ENCODE results near the gene CA7. TPM values are rescaled to one million over a fixed set of nuclear protein-coding genes. Genes with fewer than 3 reads are reported as not detected.

Gene CA7
- total and polyA plus RNA-seq, 4 donors: 12.8 TPM; not detected in 3

- no peak overlapping the region for H3K4me3 ChIP-seq (ENCODE audit: low read length in 2 of 2)
- ATAC-seq (ENCODE audit: low FRiP score) (no peak), DNase-seq (no peak)
- H3K27me3 ChIP-seq (ENCODE audit: control insufficient read depth in 1 of 2, insufficient read depth in 2 of 2, low read length in 1 of 2): no peaks in the 10 kb centered on the region
- H3K36me3 ChIP-seq (ENCODE audit: control insufficient read depth in 1 of 2, insufficient read depth in 2 of 2, low read length in 1 of 2): peaks cover 3 to 11% of the 10 kb centered on the region in 2 donors
- no peaks in the 10 kb centered on the region for H3K4me1 ChIP-seq (ENCODE audit: control insufficient read depth in 1 of 2, insufficient read depth in 2 of 2, low read length in 2 of 2)
- intact Hi-C loops (cut with DNase I): no loop called here
- H3K27ac ChIP-seq (ENCODE audit: low read depth in 1 of 2, low read length in 2 of 2): no peak overlapping the region
- no peaks in the 10 kb centered on the region for H3K9me3 ChIP-seq (ENCODE audit: control insufficient read depth, low read length)
- 88 to 93% methylated on average over 2 of the region's 2 CpGs for WGBS, 2 donors
These were observed 29.5 kb upstream of the CA7 start for GRCh38 chr16:66814734-66815133.

GRCh38 chr16:66824006-66824405 is 20.2 kb upstream of the CA7 start:
- ATAC-seq (ENCODE audit: low FRiP score) (no peak), DNase-seq (no peak)
- no peak overlapping the region for H3K27ac ChIP-seq (ENCODE audit: low read depth in 1 of 2, low read length in 2 of 2)
- intact Hi-C loops (cut with DNase I): loop anchor here in 1 of 2 donors (10.0 kb wide), 1 partner anchor 99 kb away; no protein-coding TSS in a partner anchor
- no peak overlapping the region for H3K4me3 ChIP-seq (ENCODE audit: low read length in 2 of 2)
- H3K4me1 ChIP-seq (ENCODE audit: control insufficient read depth in 1 of 2, insufficient read depth in 2 of 2, low read length in 2 of 2): no peaks in the 10 kb centered on the region
- peaks cover 0 to 8% of the 10 kb centered on the region in 2 donors for H3K36me3 ChIP-seq (ENCODE audit: control insufficient read depth in 1 of 2, insufficient read depth in 2 of 2, low read length in 1 of 2)
- 92 to 94% methylated on average over 4 of the region's 4 CpGs for WGBS, 2 donors
- H3K27me3 ChIP-seq (ENCODE audit: control insufficient read depth in 1 of 2, insufficient read depth in 2 of 2, low read length in 1 of 2): no peaks in the 10 kb centered on the region
- H3K9me3 ChIP-seq (ENCODE audit: control insufficient read depth, low read length): no peaks in the 10 kb centered on the region

- intact Hi-C loops (cut with DNase I): loop anchor here (2.0 kb wide), 1 partner anchor 36 kb away; no protein-coding TSS in a partner anchor
- Histone ChIP-seq H3K36me3 (ENCODE audit: control insufficient read depth in 1 of 2, insufficient read depth in 2 of 2, low read length in 1 of 2) (peaks cover 0 to 2% of the 10 kb centered on the region in 2 donors), H3K27ac (ENCODE audit: low read depth in 1 of 2, low read length in 2 of 2) (peak within 1 kb of the TSS; percentile 69 to 88), H3K9me3 (ENCODE audit: control insufficient read depth, low read length) (no peaks in the 10 kb centered on the region), H3K4me3 (ENCODE audit: low read length in 2 of 2) (peak within 1 kb of the TSS; percentile 43 to 89), H3K27me3 (ENCODE audit: control insufficient read depth in 1 of 2, insufficient read depth in 2 of 2, low read length in 1 of 2) (no peaks in the 10 kb centered on the region), H3K4me1 (ENCODE audit: control insufficient read depth in 1 of 2, insufficient read depth in 2 of 2, low read length in 2 of 2) (peaks cover 0 to 4% of the 10 kb centered on the region in 2 donors)
- DNase-seq (peak; percentile 92 to 96), ATAC-seq (ENCODE audit: low FRiP score) (peak; percentile 99)
- WGBS, 2 donors: 1% methylated on average over 71 to 84 of the region's 84 CpGs
These were observed 13.5 kb upstream of the CA7 start, which contains the start of gene NAE1 for GRCh38 chr16:66830422-66831404. NAE1 (minus strand) TSS chr16:66830976; CDS start chr16:66830899, 77 bp downstream.

- no peaks in the 10 kb centered on the region for H3K27me3 ChIP-seq (ENCODE audit: control insufficient read depth in 1 of 2, insufficient read depth in 2 of 2, low read length in 1 of 2)
- H3K36me3 ChIP-seq (ENCODE audit: control insufficient read depth in 1 of 2, insufficient read depth in 2 of 2, low read length in 1 of 2): no peaks in the 10 kb centered on the region
- DNase-seq: no peak
- H3K4me3 ChIP-seq (ENCODE audit: low read length in 2 of 2): no peak overlapping the region
- peaks cover 0 to 4% of the 10 kb centered on the region in 2 donors for H3K4me1 ChIP-seq (ENCODE audit: control insufficient read depth in 1 of 2, insufficient read depth in 2 of 2, low read length in 2 of 2)
- H3K27ac ChIP-seq (ENCODE audit: low read depth in 1 of 2, low read length in 2 of 2): no peak overlapping the region
- intact Hi-C loops (cut with DNase I): no loop called here
- 84 to 94% methylated on average over 3 of the region's 3 CpGs for WGBS, 2 donors
- no peaks in the 10 kb centered on the region for H3K9me3 ChIP-seq (ENCODE audit: control insufficient read depth, low read length)
- no peak for ATAC-seq (ENCODE audit: low FRiP score)
These were observed 12.0 kb upstream of the CA7 start for GRCh38 chr16:66832190-66832589.

GRCh38 chr16:66832661-66833305 is 11.4 kb upstream of the CA7 start:
- 72 to 79% methylated on average over 7 of the region's 7 CpGs for WGBS, 2 donors
- DNase-seq (no peak), ATAC-seq (ENCODE audit: low FRiP score) (no peak)
- intact Hi-C loops (cut with DNase I): no loop called here
- H3K27ac ChIP-seq (ENCODE audit: low read depth in 1 of 2, low read length in 2 of 2): no peak overlapping the region
- no peaks in the 10 kb centered on the region for H3K27me3 ChIP-seq (ENCODE audit: control insufficient read depth in 1 of 2, insufficient read depth in 2 of 2, low read length in 1 of 2)
- H3K4me1 ChIP-seq (ENCODE audit: control insufficient read depth in 1 of 2, insufficient read depth in 2 of 2, low read length in 2 of 2): peaks cover 0 to 4% of the 10 kb centered on the region in 2 donors
- no peaks in the 10 kb centered on the region for H3K36me3 ChIP-seq (ENCODE audit: control insufficient read depth in 1 of 2, insufficient read depth in 2 of 2, low read length in 1 of 2)
- no peaks in the 10 kb centered on the region for H3K9me3 ChIP-seq (ENCODE audit: control insufficient read depth, low read length)
- H3K4me3 ChIP-seq (ENCODE audit: low read length in 2 of 2): no peak overlapping the region

- Histone ChIP-seq H3K27ac (ENCODE audit: low read depth in 1 of 2, low read length in 2 of 2) (no peak overlapping the region), H3K27me3 (ENCODE audit: control insufficient read depth in 1 of 2, insufficient read depth in 2 of 2, low read length in 1 of 2) (no peaks in the 10 kb centered on the region), H3K9me3 (ENCODE audit: control insufficient read depth, low read length) (no peaks in the 10 kb centered on the region), H3K4me3 (ENCODE audit: low read length in 2 of 2) (no peak overlapping the region), H3K4me1 (ENCODE audit: control insufficient read depth in 1 of 2, insufficient read depth in 2 of 2, low read length in 2 of 2) (no peaks in the 10 kb centered on the region), H3K36me3 (ENCODE audit: control insufficient read depth in 1 of 2, insufficient read depth in 2 of 2, low read length in 1 of 2) (no peaks in the 10 kb centered on the region)
- no peak for ATAC-seq (ENCODE audit: low FRiP score)
- intact Hi-C loops (cut with DNase I): no loop called here
- 90% methylated on average over 5 of the region's 5 CpGs for WGBS, 2 donors
- DNase-seq: no peak
These were observed 9.5 kb upstream of the CA7 start for GRCh38 chr16:66834746-66835145.

- no peak overlapping the region for H3K27ac ChIP-seq (ENCODE audit: low read depth in 1 of 2, low read length in 2 of 2)
- H3K4me3 ChIP-seq (ENCODE audit: low read length in 2 of 2): no peak overlapping the region
- no peaks in the 10 kb centered on the region for H3K27me3 ChIP-seq (ENCODE audit: control insufficient read depth in 1 of 2, insufficient read depth in 2 of 2, low read length in 1 of 2)
- ATAC-seq (ENCODE audit: low FRiP score) (no peak), DNase-seq (no peak)
- no peaks in the 10 kb centered on the region for H3K9me3 ChIP-seq (ENCODE audit: control insufficient read depth, low read length)
- no peaks in the 10 kb centered on the region for H3K4me1 ChIP-seq (ENCODE audit: control insufficient read depth in 1 of 2, insufficient read depth in 2 of 2, low read length in 2 of 2)
- 50 to 54% methylated on average over 3 of the region's 3 CpGs for WGBS, 2 donors
- intact Hi-C loops (cut with DNase I): no loop called here
- H3K36me3 ChIP-seq (ENCODE audit: control insufficient read depth in 1 of 2, insufficient read depth in 2 of 2, low read length in 1 of 2): no peaks in the 10 kb centered on the region
These were observed 3.3 kb upstream of the CA7 start for GRCh38 chr16:66840883-66841282.

GRCh38 chr16:66841366-66841765 is 2.8 kb upstream of the CA7 start:
- DNase-seq: no peak
- Histone ChIP-seq H3K4me3 (ENCODE audit: low read length in 2 of 2) (no peak overlapping the region), H3K27me3 (ENCODE audit: control insufficient read depth in 1 of 2, insufficient read depth in 2 of 2, low read length in 1 of 2) (no peaks in the 10 kb centered on the region), H3K36me3 (ENCODE audit: control insufficient read depth in 1 of 2, insufficient read depth in 2 of 2, low read length in 1 of 2) (no peaks in the 10 kb centered on the region), H3K4me1 (ENCODE audit: control insufficient read depth in 1 of 2, insufficient read depth in 2 of 2, low read length in 2 of 2) (no peaks in the 10 kb centered on the region), H3K9me3 (ENCODE audit: control insufficient read depth, low read length) (no peaks in the 10 kb centered on the region), H3K27ac (ENCODE audit: low read depth in 1 of 2, low read length in 2 of 2) (no peak overlapping the region)
- intact Hi-C loops (cut with DNase I): no loop called here
- 89 to 90% methylated on average over 4 of the region's 4 CpGs for WGBS, 2 donors
- no peak for ATAC-seq (ENCODE audit: low FRiP score)

Measured in aorta (tissue), 5 donors.